HT1080 (cell line): Measurements from ENCODE around the gene ARMS2. TPM values are rescaled to one million over a fixed set of nuclear protein-coding genes. Genes with fewer than 3 reads are reported as not detected.

Experiments used
- DNase-seq: peaks from one replicate; pipeline ENCODE4 v3.0.0-alpha.2; 2015; ENCODE audit warnings: low read depth
- small RNA-seq: library from RNA; depleted of rRNA; stranded (forward); fragments of <200 nt; gene quantifications from one replicate; pipeline ENCODE3, GENCODE V24; 2014
- total RNA-seq: library from RNA; depleted of rRNA; stranded (reverse); fragments of >200 nt; shearing (Covaris generic); gene quantifications from 2 replicates; pipeline ENCODE4 v1.2.3, GENCODE V29; 2014; rRNA removed

ARMS2 gene
- total RNA-seq, 1 experiment from 2014 or later, result not detected

- no peak for DNase-seq
Measured at GRCh38 chr10:122492999-122493481, 38.6 kb downstream of the ARMS2 start.

GRCh38 chr10:122493761-122494160 lies 39.3 kb downstream of the ARMS2 start:
- no peak for DNase-seq

GRCh38 chr10:122494173-122494820 lies 39.8 kb downstream of the ARMS2 start:
- no peak for DNase-seq

DNA sequence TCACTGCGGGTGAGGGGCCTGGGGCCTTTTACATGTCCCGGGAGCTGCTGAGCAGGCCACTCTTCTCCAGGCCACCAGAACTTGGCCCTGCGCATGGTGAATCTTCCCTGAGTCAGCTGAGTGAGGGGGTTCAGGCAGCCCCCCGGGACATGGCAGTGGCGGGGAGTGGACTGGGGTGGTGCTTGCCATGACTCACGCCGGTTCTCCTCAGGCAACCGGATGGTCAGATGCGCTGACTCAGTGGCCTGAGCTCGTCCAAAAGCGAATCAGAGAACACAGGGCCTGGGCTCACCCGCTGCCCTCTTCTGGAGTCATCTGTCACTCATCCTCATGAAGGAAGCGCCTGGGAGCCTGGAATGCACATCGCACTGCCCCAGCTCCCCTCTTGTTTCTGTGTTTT lies 40.4 kb downstream of the ARMS2 start:
- DNase-seq, result peak; percentile 96

GRCh38 chr10:122495406-122496340 lies 41.2 kb downstream of the ARMS2 start:
- DNase-seq, result no peak

DNA sequence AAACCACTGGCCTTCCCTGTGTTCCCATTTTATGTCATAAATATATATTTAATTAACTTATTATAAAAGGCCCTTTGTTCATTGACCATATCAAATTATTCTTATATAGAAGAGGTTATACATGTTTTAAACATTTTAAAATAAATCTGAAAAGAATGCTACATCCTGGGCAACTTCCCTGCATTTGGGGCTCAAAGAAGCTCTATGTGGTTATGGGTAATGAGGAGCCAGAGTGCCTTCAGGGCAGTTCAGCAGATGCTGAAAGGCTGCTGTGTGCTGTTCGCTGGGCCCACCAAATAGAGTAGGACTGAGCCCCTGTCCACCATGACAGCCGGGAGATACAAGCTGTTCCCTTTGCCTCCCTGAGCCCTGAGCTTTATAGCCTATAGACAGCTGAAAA lies 42.8 kb downstream of the ARMS2 start:
- no peak for DNase-seq

- DNase-seq, result no peak
Measured at GRCh38 chr10:122498521-122498920, 44.1 kb downstream of the ARMS2 start.

- no peak for DNase-seq
Measured at GRCh38 chr10:122499012-122499411, 44.6 kb downstream of the ARMS2 start.

DNA sequence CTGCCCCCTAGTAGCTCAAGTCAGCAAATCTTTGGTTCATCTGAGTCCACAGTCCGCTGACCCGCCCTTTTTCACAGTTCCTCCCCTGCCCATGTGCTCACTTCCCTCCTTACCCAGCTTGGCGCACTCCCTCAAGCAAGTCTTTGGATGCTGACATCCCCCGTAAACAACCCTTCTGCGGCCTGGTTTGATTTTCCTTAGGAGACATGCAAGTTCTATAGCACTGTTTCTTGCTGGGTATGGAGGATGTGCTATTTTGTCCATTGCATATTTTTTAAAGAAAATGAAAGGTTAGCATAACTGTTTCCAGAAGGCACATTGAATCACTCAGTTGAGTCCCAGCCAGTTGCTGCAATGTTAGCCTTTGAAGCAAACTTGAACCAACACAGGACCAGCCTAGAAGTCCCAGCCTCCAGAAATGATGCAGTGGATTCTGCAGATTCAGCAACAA lies 45.1 kb downstream of the ARMS2 start:
- DNase-seq, result no peak

DNA sequence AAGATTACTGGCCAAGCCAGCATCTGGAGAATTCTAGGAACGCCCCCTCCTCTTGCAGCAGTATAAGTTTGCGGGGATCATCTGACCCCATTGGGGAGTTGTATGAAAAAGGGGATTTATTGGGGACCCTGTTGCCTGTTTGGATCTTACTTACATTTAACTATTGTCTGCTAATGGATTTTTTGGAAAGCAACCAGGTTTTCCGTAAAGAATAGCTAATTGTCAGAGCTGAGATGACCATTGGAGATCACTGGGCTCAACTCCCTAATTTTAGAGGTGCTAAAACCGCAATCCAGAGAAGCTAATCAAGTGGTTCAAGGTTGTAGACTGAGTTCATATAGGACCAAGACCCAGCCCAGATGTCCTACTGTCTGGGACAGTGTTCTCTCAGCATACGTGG lies 45.7 kb downstream of the ARMS2 start:
- DNase-seq, result no peak

GRCh38 chr10:122500726-122501125 lies 46.3 kb downstream of the ARMS2 start:
- DNase-seq, result no peak

DNA sequence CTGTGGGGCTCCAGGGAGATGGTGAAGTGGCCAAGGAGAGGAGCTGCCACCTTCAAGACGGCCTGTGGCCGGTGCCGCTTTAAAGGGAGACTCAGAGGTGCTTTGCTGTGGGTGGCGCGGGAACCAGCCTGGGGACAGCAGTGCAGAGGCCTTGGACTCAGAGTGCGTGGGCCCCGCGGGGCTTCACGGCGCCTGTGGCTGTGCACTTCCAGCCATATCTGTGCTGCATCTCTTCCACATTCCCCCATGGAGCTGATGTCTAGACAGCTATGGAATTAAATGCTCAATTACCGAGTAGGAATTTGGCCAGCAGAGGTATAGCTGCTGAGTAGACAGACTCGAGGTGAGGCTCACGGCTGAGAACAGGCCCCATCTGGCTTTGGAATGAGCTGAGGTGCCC lies 48.6 kb downstream of the ARMS2 start:
- no peak for DNase-seq

- DNase-seq, result no peak
Measured at GRCh38 chr10:122503886-122504609, 49.6 kb downstream of the ARMS2 start.

DNA sequence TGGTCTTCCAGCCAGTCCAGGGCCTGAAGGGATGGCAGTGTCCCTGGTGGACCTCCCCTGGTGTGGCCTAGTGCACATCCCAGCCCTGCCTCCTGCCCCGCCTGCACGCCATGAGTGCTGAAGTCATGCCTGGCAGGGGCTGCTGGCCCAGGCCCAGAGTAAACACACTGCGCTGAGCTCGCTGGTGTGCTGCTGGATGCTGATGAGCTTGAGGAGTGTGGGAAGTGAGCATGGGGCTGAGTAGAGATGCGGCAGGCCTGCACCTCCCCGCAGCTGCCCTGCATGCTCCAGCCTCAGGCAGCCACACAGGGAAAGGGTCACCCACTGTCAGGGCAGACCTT lies 50.1 kb downstream of the ARMS2 start:
- peak; percentile 90 for DNase-seq

- no peak for DNase-seq
Measured at GRCh38 chr10:122505011-122505410, 50.6 kb downstream of the ARMS2 start.

- no peak for DNase-seq
Measured at GRCh38 chr10:122505885-122506645, 51.6 kb downstream of the ARMS2 start.

Small RNA genes within 50 kb of the gene (small RNA-seq; reads per million reads assigned to genes)
- not detected for gene MIR3941

Other genes with a start within 250 kb of the ARMS2 start
- gene BTBD16, start 183.4 kb upstream of the ARMS2 start, total RNA-seq, result not detected in 2 replicates
- 3.6 and 8.2 TPM in 2 replicates for gene PLEKHA1, start 79.9 kb upstream of the ARMS2 start, total RNA-seq
- 39.4 and 41.7 TPM in 2 replicates for gene HTRA1, start 6.9 kb downstream of the ARMS2 start, total RNA-seq
- gene DMBT1, start 106.1 kb downstream of the ARMS2 start, total RNA-seq, result 1.1 and 2.2 TPM in 2 replicates
- not detected in 2 replicates for gene C10orf120, start 245.2 kb downstream of the ARMS2 start, total RNA-seq